WTC11 (cell line): ENCODE results near the gene FRA10AC1. TPM values are rescaled to one million over a fixed set of nuclear protein-coding genes. Genes with fewer than 3 reads are reported as not detected.

ENCODE experiments used
- ATAC-seq: fragments of 200-7000 bp; cut with Tn5 transposase; 2 replicates; pipeline ENCODE4 v1.10.0; 2021; ENCODE audit warnings: mild to moderate bottlenecking, moderate library complexity
- CTCF ChIA-PET: fragments of 300-600 bp; sonication (Branson Sonifier 250); formaldehyde crosslinking; loops from one replicate; lab custom pipeline; 2021; ENCODE audit warnings: antibody characterized with exemption; lab: Charles Lee
- POLR2A ChIA-PET: fragments of 350-600 bp; sonication (Branson Sonifier 250); formaldehyde crosslinking; loops from one replicate; lab custom pipeline; 2021; ENCODE audit warnings: antibody characterized with exemption; lab: Charles Lee
- DNase-seq: peaks from one replicate; pipeline ENCODE4 v3.0.0; 2021; ENCODE audit warnings: low spot score
- H3K27ac Mint-ChIP-seq: 2 replicates; pipeline ENCODE4 v1.8.0; 2021; ENCODE audit warnings: mixed read lengths
- H3K27me3 Mint-ChIP-seq: 2 replicates; pipeline ENCODE4 v1.8.0; 2021; ENCODE audit warnings: low read depth, mild to moderate bottlenecking, moderate library complexity, mixed read lengths
- H3K36me3 Mint-ChIP-seq: 2 replicates; pipeline ENCODE4 v1.8.0; 2021; ENCODE audit warnings: mixed read lengths
- H3K4me1 Mint-ChIP-seq: 2 replicates; pipeline ENCODE4 v1.8.0; 2022; ENCODE audit warnings: mixed read lengths
- H3K4me3 Mint-ChIP-seq: 2 replicates; pipeline ENCODE4 v1.8.0; 2021; ENCODE audit warnings: mild to moderate bottlenecking, moderate library complexity, mixed read lengths
- H3K9me3 Mint-ChIP-seq: 2 replicates; pipeline ENCODE4 v1.8.0; 2021; ENCODE audit warnings: mixed read lengths
- AR ChIP-seq: fragments of 250-450 bp; sonication (Bioruptor Pico); IDR thresholded peaks from 2 replicates; pipeline ENCODE4 v1.9.0; 2021; ENCODE audit warnings: mild to moderate bottlenecking
- ATF6 ChIP-seq: sonication (generic); formaldehyde crosslinking; IDR thresholded peaks from 2 replicates; pipeline ENCODE4 v1.8.1; 2023; ENCODE audit warnings: mild to moderate bottlenecking, missing genetic modification reagents
- FOXP4 ChIP-seq: sonication (generic); formaldehyde crosslinking; IDR thresholded peaks from 2 replicates; pipeline ENCODE4 v1.8.0; 2022; ENCODE audit warnings: mild to moderate bottlenecking, missing genetic modification reagents
- GABPB1 ChIP-seq: sonication (generic); formaldehyde crosslinking; IDR thresholded peaks from 2 replicates; pipeline ENCODE4 v1.8.1; 2023; ENCODE audit warnings: mild to moderate bottlenecking, missing genetic modification reagents
- GTF2I ChIP-seq: fragments of 250-450 bp; sonication (Bioruptor Pico); conservative IDR thresholded peaks from 2 replicates; pipeline ENCODE4 v1.4.0; 2021; ENCODE audit warnings: mild to moderate bottlenecking
- HMGXB4 ChIP-seq: sonication (generic); formaldehyde crosslinking; IDR thresholded peaks from 2 replicates; pipeline ENCODE4 v1.8.1; 2023; ENCODE audit warnings: mild to moderate bottlenecking, moderate library complexity, missing genetic modification reagents
- MLX ChIP-seq: sonication (generic); formaldehyde crosslinking; IDR thresholded peaks from 2 replicates; pipeline ENCODE4 v1.8.1; 2023; ENCODE audit warnings: mild to moderate bottlenecking, missing genetic modification reagents, moderate library complexity
- NFE2L1 ChIP-seq: sonication (generic); formaldehyde crosslinking; IDR thresholded peaks from 2 replicates; pipeline ENCODE4 v1.8.1; 2023; ENCODE audit warnings: missing genetic modification reagents
- OVOL2 ChIP-seq: fragments of 250-450 bp; sonication (Bioruptor Pico); IDR thresholded peaks from 2 replicates; pipeline ENCODE4 v1.9.0; 2021; ENCODE audit warnings: mild to moderate bottlenecking, borderline replicate concordance
- PREB ChIP-seq: sonication (generic); formaldehyde crosslinking; IDR thresholded peaks from 2 replicates; pipeline ENCODE4 v1.8.1; 2022; ENCODE audit warnings: mild to moderate bottlenecking, missing genetic modification reagents, moderate library complexity, borderline replicate concordance
- RELA ChIP-seq: sonication (generic); formaldehyde crosslinking; IDR thresholded peaks from 2 replicates; pipeline ENCODE4 v1.8.1; 2022; ENCODE audit warnings: missing genetic modification reagents, mild to moderate bottlenecking, borderline replicate concordance
- RORB ChIP-seq: fragments of 250-450 bp; sonication (Bioruptor Pico); IDR thresholded peaks from 2 replicates; pipeline ENCODE4 v1.9.0; 2021; ENCODE audit warnings: mild to moderate bottlenecking
- SOX15 ChIP-seq: fragments of 250-450 bp; sonication (Bioruptor Pico); IDR thresholded peaks from 2 replicates; pipeline ENCODE4 v1.9.0; 2021; ENCODE audit warnings: mild to moderate bottlenecking
- SP1 ChIP-seq: sonication (generic); formaldehyde crosslinking; conservative IDR thresholded peaks from 2 replicates; pipeline ENCODE4 v1.8.1; 2022; ENCODE audit warnings: missing genetic modification reagents
- USF1 ChIP-seq: sonication (generic); formaldehyde crosslinking; IDR thresholded peaks from 2 replicates; pipeline ENCODE4 v1.8.0; 2022; ENCODE audit warnings: mild to moderate bottlenecking, missing genetic modification reagents
- ZBTB21 ChIP-seq: sonication (generic); formaldehyde crosslinking; IDR thresholded peaks from 2 replicates; pipeline ENCODE4 v1.8.1; 2023; ENCODE audit warnings: mild to moderate bottlenecking, missing genetic modification reagents, borderline replicate concordance
- ZNF232 ChIP-seq: sonication (generic); formaldehyde crosslinking; IDR thresholded peaks from 2 replicates; pipeline ENCODE4 v1.8.0; 2022; ENCODE audit warnings: mild to moderate bottlenecking, missing genetic modification reagents
- ZNF396 ChIP-seq: fragments of 250-450 bp; sonication (Bioruptor Pico); IDR thresholded peaks from 2 replicates; pipeline ENCODE4 v1.8.0; 2021; ENCODE audit warnings: mild to moderate bottlenecking, moderate library complexity, borderline replicate concordance
- total RNA-seq: library from RNA; stranded (reverse); gene quantifications from 3 replicates; pipeline ENCODE4 v1.2.3, GENCODE V29; 2021

Gene FRA10AC1
- total RNA-seq, 1 experiment from 2014 or later = 14.1 TPM

GRCh38 chr10:93687737-93688136 is 14.7 kb downstream of the FRA10AC1 start (continued):
- TF ChIP-seq ATF6 (no peak), ZNF396 (CRISPR knock-in tag) (no peak), RORB (CRISPR knock-in tag) (no peak), HMGXB4 (no peak), ZBTB21 (CRISPR knock-in tag) (no peak), FOXP4 (CRISPR knock-in tag) (no peak), SP1 (CRISPR knock-in tag) (no peak), AR (CRISPR knock-in tag) (no peak)

GRCh38 chr10:93680412-93681047 is 21.9 kb downstream of the FRA10AC1 start:
- Mint-ChIP-seq H3K4me3 (no peak overlapping the region), H3K9me3 (no peaks in the 10 kb centered on the region), H3K27me3 (no peaks in the 10 kb centered on the region), H3K4me1 (peaks cover 7% of the 10 kb centered on the region), H3K27ac (no peak overlapping the region), H3K36me3 (peaks cover 22% of the 10 kb centered on the region)
- CTCF ChIA-PET = interaction anchor here (0.6 to 4.5 kb wide), 8 partner anchors 22 to 393 kb away, joined by 3 to 71 read pairs (median 4); partner anchors contain the start of gene FRA10AC1
- ATAC-seq = no peak
- no peak for TF ChIP-seq MLX (CRISPR knock-in tag)
- TF ChIP-seq PREB (CRISPR knock-in tag) = no peak
- TF ChIP-seq NFE2L1 (CRISPR knock-in tag) = no peak
- TF ChIP-seq ZNF232 (CRISPR knock-in tag) = no peak
- TF ChIP-seq RELA = no peak
- TF ChIP-seq GTF2I = no peak
- no peak for TF ChIP-seq GABPB1 (CRISPR knock-in tag)
- no peak for TF ChIP-seq USF1 (CRISPR knock-in tag)
- TF ChIP-seq HMGXB4 = no peak
- no peak for TF ChIP-seq SOX15 (CRISPR knock-in tag)
- no peak for TF ChIP-seq OVOL2 (CRISPR knock-in tag)
- POLR2A ChIA-PET = no interaction called here
- DNase-seq = no peak
